ENCODE data around the gene SIPA1. TPM values are rescaled to one million over a fixed set of nuclear protein-coding genes. Genes with fewer than 3 reads are reported as not detected.

The SIPA1 gene
- total RNA-seq, 1 donor from 2014 or later = 42.9 TPM

DNA sequence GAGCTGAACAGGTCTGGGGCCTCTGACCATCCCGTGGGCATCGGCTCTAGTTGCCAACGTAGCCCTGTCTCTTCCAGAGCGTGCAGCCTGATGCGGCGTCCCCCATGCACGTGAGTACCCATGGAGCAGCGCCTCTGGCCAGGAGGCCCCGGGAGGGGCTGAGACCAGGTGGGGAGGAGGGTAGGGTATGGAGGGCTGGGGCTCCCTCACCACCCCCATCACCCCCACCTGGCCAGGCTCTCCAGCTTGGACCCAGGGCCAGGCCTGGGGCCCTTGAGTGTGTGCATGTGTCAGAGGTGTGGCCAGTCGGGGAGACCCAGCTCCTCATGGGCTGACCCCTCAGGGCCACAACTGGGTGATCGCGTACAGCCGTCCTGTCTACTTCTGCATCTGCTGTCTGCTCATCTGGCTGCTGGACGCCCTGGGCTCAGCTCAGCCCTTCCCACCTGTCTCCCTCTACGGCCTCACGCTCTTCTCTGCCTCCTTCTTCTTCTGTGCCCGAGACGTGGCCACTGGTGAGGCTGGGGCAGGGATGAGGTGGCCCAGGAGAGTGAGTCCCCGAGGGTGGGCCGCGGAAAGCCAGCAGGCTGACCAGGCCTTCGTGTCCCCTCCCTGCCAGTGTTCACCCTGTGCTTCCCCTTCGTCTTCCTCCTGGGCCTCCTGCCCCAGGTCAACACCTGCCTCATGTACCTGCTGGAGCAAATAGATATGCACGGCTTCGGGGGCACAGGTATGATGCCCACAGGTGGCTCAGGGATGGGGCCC is 13.9 kb upstream of the SIPA1 start:
- TF ChIP-seq, protein P1, sequence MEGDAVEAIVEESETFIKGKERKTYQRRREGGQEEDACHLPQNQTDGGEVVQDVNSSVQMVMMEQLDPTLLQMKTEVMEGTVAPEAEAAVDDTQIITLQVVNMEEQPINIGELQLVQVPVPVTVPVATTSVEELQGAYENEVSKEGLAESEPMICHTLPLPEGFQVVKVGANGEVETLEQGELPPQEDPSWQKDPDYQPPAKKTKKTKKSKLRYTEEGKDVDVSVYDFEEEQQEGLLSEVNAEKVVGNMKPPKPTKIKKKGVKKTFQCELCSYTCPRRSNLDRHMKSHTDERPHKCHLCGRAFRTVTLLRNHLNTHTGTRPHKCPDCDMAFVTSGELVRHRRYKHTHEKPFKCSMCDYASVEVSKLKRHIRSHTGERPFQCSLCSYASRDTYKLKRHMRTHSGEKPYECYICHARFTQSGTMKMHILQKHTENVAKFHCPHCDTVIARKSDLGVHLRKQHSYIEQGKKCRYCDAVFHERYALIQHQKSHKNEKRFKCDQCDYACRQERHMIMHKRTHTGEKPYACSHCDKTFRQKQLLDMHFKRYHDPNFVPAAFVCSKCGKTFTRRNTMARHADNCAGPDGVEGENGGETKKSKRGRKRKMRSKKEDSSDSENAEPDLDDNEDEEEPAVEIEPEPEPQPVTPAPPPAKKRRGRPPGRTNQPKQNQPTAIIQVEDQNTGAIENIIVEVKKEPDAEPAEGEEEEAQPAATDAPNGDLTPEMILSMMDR (IDR thresholded peaks at IDR 0.05; ENCODE audit: unreplicated experiment) = no peak
- DNase-seq (ENCODE audit: low spot score in 2 of 2, unreplicated experiment in 2 of 2) = no peak
- no peaks in the 10 kb centered on the region for H3K4me1 Mint-ChIP-seq
- H3K9me3 Mint-ChIP-seq = no peaks in the 10 kb centered on the region
- H3K36me3 Mint-ChIP-seq = peaks cover 18% of the 10 kb centered on the region
- no peaks in the 10 kb centered on the region for H3K27me3 Mint-ChIP-seq (ENCODE audit: low read depth)
- no peak overlapping the region for H3K27ac Mint-ChIP-seq
- no peak overlapping the region for H3K4me3 Mint-ChIP-seq

DNA sequence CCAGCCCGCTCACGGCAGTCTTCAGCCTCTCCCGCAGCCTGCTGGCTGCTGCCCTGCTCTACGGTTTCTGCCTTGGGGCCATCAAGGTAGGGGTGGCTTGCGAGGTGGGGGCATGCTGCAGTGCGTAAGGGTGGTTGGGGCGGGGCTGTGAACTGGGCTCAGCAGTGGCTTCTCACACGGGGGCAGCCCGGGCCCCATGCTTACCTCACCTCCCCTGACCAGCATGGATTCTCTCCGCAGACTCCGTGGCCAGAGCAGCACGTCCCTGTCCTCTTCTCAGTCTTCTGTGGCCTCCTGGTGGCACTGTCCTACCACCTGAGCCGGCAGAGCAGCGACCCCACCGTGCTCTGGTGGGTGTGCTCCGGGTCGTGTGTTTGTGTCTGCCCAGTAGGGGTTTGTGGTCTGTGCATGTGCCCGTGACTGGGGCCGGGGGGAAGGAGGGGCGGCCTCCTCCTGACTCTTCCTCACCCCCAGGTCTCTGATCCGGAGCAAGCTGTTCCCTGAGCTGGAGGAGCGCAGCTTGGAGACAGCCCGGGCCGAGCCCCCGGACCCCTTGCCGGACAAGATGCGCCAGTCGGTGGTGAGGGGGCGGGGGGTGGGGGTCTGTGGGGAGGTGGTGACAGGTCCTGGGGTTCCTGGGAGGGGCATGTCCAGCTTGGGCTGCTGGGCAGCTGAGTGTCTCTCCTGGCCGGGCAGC is 12.8 kb upstream of the SIPA1 start:
- no peaks in the 10 kb centered on the region for H3K9me3 Mint-ChIP-seq
- no peak for DNase-seq (ENCODE audit: low spot score in 2 of 2, unreplicated experiment in 2 of 2)
- H3K4me3 Mint-ChIP-seq = no peak overlapping the region
- peaks cover 17% of the 10 kb centered on the region for H3K36me3 Mint-ChIP-seq
- TF ChIP-seq, protein P1 (IDR thresholded peaks at IDR 0.05; ENCODE audit: unreplicated experiment) = no peak
- no peaks in the 10 kb centered on the region for H3K27me3 Mint-ChIP-seq (ENCODE audit: low read depth)
- no peaks in the 10 kb centered on the region for H3K4me1 Mint-ChIP-seq
- H3K27ac Mint-ChIP-seq = no peak overlapping the region

DNA sequence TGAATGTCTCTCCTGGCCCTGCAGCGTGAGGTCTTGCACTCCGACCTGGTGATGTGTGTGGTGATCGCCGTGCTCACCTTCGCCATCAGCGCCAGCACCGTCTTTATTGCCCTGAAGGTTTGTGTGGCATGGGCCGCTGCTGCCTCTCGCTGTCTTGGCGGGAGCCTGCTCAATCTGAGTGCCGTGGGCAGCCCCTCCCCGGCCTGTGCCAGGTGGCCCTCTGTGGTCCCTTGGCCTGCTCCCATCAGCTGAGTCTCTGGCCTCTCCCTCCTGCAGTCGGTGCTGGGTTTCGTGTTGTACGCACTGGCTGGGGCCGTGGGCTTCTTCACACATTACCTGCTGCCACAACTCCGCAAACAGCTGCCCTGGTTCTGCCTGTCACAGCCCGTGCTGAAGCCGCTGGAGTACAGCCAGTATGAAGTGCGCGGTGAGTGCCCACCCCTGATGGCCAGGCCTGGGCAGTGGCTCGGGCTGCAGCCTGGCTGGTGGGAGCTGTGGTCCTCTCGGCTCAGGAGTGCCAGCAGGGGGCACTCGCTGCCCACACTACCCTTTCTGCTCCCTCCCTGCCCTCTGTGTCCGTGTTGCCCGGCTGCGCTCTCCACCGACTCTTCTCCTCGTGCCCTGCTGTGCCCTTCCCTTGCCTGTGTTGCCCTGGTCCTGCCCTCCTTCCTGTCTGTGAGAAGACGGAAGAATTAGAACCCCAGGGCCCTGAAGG is 12.1 kb upstream of the SIPA1 start:
- Mint-ChIP-seq H3K36me3 (peaks cover 17% of the 10 kb centered on the region), H3K9me3 (no peaks in the 10 kb centered on the region), H3K27ac (no peak overlapping the region), H3K27me3 (ENCODE audit: low read depth) (no peaks in the 10 kb centered on the region), H3K4me3 (no peak overlapping the region), H3K4me1 (no peaks in the 10 kb centered on the region)
- TF ChIP-seq, protein P1 (IDR thresholded peaks at IDR 0.05; ENCODE audit: unreplicated experiment) = no peak
- no peak for DNase-seq (ENCODE audit: low spot score in 2 of 2, unreplicated experiment in 2 of 2)

GRCh38 chr11:65627202-65627601 is 10.7 kb upstream of the SIPA1 start:
- H3K36me3 Mint-ChIP-seq = peaks cover 17% of the 10 kb centered on the region
- no peak overlapping the region for H3K4me3 Mint-ChIP-seq
- TF ChIP-seq, protein P1 (IDR thresholded peaks at IDR 0.05; ENCODE audit: unreplicated experiment) = no peak
- H3K27me3 Mint-ChIP-seq (ENCODE audit: low read depth) = no peaks in the 10 kb centered on the region
- H3K4me1 Mint-ChIP-seq = no peaks in the 10 kb centered on the region
- DNase-seq (ENCODE audit: low spot score in 2 of 2, unreplicated experiment in 2 of 2) = no peak
- no peaks in the 10 kb centered on the region for H3K9me3 Mint-ChIP-seq
- no peak overlapping the region for H3K27ac Mint-ChIP-seq

DNA sequence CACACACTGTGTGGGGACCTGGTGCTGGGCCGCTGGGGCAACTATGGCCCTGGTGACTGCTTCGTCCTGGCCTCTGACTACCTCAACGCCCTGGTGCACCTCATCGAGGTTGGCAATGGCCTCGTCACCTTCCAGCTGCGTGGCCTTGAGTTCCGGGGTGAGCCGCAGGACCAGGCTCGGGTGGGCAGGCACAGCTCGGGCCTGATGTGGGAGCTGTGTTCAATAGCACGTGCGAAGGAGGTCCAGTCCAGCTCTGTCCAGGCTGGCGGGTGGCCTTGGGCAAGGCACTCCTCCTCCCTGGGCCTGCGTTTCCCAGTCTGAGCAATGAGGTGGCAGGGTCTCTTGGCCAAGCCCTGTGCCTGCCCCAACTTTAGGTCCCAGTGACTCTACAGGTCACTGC is 8.3 kb upstream of the SIPA1 start:
- peaks cover 12% of the 10 kb centered on the region for H3K36me3 Mint-ChIP-seq
- H3K27ac Mint-ChIP-seq = no peak overlapping the region

More for the DNA sequence above, 8.3 kb upstream of the SIPA1 start:
- H3K4me1 Mint-ChIP-seq = no peaks in the 10 kb centered on the region
- H3K4me3 Mint-ChIP-seq = no peak overlapping the region
- DNase-seq (ENCODE audit: low spot score in 2 of 2, unreplicated experiment in 2 of 2) = no peak
- H3K9me3 Mint-ChIP-seq = no peaks in the 10 kb centered on the region
- TF ChIP-seq, protein P1 (IDR thresholded peaks at IDR 0.05; ENCODE audit: unreplicated experiment) = no peak
- H3K27me3 Mint-ChIP-seq (ENCODE audit: low read depth) = no peaks in the 10 kb centered on the region

Data from mesothelial cell of epicardium (in vitro differentiated cells).